Activated CD8-positive, alpha-beta memory T cell treated with anti-CD3 and anti-CD28 coated beads, Interleukin-2, amount 10 ng/mL, durations not matched to agents 7 days and 5 days (primary cell): ENCODE data around the gene DRC1. TPM values are rescaled to one million over a fixed set of nuclear protein-coding genes. Genes with fewer than 3 reads are reported as not detected.

Experiments
- ATAC-seq: fragments of 150-1000 bp; cut with Tn5 transposase; one replicate; pipeline ENCODE4 v1.10.0; 2021; ENCODE audit warnings: moderate library complexity
- CTCF ChIA-PET: fragments of 350-600 bp; sonication (Branson Sonifier 250); formaldehyde crosslinking; loops from one replicate; lab custom pipeline; 2021; ENCODE audit warnings: antibody characterized with exemption; lab: Charles Lee
- DNase-seq: peaks from one replicate; pipeline ENCODE4 v3.0.0-alpha.2; 2020
- H3K27ac Mint-ChIP-seq: one replicate; pipeline ENCODE4 v1.8.0; 2021; ENCODE audit warnings: mild to moderate bottlenecking, mixed read lengths
- H3K27me3 Mint-ChIP-seq: one replicate; pipeline ENCODE4 v1.8.0; 2021; ENCODE audit warnings: mixed read lengths
- H3K36me3 Mint-ChIP-seq: one replicate; pipeline ENCODE4 v1.8.0; 2021; ENCODE audit warnings: mild to moderate bottlenecking, mixed read lengths
- H3K4me1 Mint-ChIP-seq: one replicate; pipeline ENCODE4 v1.8.0; 2021; ENCODE audit warnings: mixed read lengths
- H3K4me3 Mint-ChIP-seq: one replicate; pipeline ENCODE4 v1.8.0; 2021; ENCODE audit warnings: mild to moderate bottlenecking, moderate library complexity, mixed read lengths
- H3K9me3 Mint-ChIP-seq: one replicate; pipeline ENCODE4 v1.8.0; 2022; ENCODE audit warnings: low read depth, mixed read lengths
- total RNA-seq, 2 experiments: library from RNA; stranded (reverse); gene quantifications; one replicate each; pipeline ENCODE4 v1.2.3, GENCODE V29; 2021

DRC1 gene
- total RNA-seq, 2 experiments from 2014 or later, result not detected

- H3K36me3 Mint-ChIP-seq, result peaks cover 58% of the 10 kb centered on the region
- no peaks in the 10 kb centered on the region for H3K9me3 Mint-ChIP-seq
- no peak overlapping the region for H3K4me3 Mint-ChIP-seq
- H3K27me3 Mint-ChIP-seq, result no peaks in the 10 kb centered on the region
- peak overlapping the region; percentile 49 for H3K27ac Mint-ChIP-seq
- CTCF ChIA-PET, result no interaction called here
- peaks cover 8% of the 10 kb centered on the region for H3K4me1 Mint-ChIP-seq
- ATAC-seq (no peak), DNase-seq (no peak)
Observed at GRCh38 chr2:26376799-26377198, 24.9 kb upstream of the DRC1 start.

- CTCF ChIA-PET, result interaction anchor here (0.8 kb wide), 2 partner anchors 43 to 694 kb away, joined by 3 to 5 read pairs; no protein-coding TSS in a partner anchor
- no peak overlapping the region for H3K27ac Mint-ChIP-seq
- DNase-seq, result no peak
Observed at GRCh38 chr2:26380281-26380680, 21.4 kb upstream of the DRC1 start.

GRCh38 chr2:26382564-26382963 lies 19.2 kb upstream of the DRC1 start:
- H3K4me1 Mint-ChIP-seq, result peaks cover 2% of the 10 kb centered on the region
- DNase-seq (no peak), ATAC-seq (no peak)
- H3K4me3 Mint-ChIP-seq, result no peak overlapping the region
- H3K27ac Mint-ChIP-seq, result no peak overlapping the region
- peaks cover 50% of the 10 kb centered on the region for H3K36me3 Mint-ChIP-seq
- H3K27me3 Mint-ChIP-seq, result no peaks in the 10 kb centered on the region
- CTCF ChIA-PET, result interaction anchor here (0.9 to 1.2 kb wide), 2 partner anchors 8 to 52 kb away, joined by 3 to 4 read pairs; no protein-coding TSS in a partner anchor
- H3K9me3 Mint-ChIP-seq, result no peaks in the 10 kb centered on the region

More at GRCh38 chr2:26380281-26380680, 21.4 kb upstream of the DRC1 start:
- ATAC-seq, result no peak
- no peak overlapping the region for H3K4me3 Mint-ChIP-seq
- H3K36me3 Mint-ChIP-seq, result peaks cover 54% of the 10 kb centered on the region
- H3K4me1 Mint-ChIP-seq, result peaks cover 10% of the 10 kb centered on the region
- no peaks in the 10 kb centered on the region for H3K9me3 Mint-ChIP-seq
- H3K27me3 Mint-ChIP-seq, result no peaks in the 10 kb centered on the region

- Mint-ChIP-seq H3K4me1 (peaks cover 5% of the 10 kb centered on the region), H3K9me3 (no peaks in the 10 kb centered on the region), H3K27me3 (no peaks in the 10 kb centered on the region), H3K27ac (no peak overlapping the region), H3K4me3 (no peak overlapping the region), H3K36me3 (peaks cover 44% of the 10 kb centered on the region)
- CTCF ChIA-PET, result interaction anchor here (1.2 kb wide), 1 partner anchor 433 kb away, joined by 3 read pairs; no protein-coding TSS in a partner anchor
- ATAC-seq (no peak), DNase-seq (no peak)
Observed at GRCh38 chr2:26384183-26384582, 17.5 kb upstream of the DRC1 start.

GRCh38 chr2:26384597-26384996 lies 17.1 kb upstream of the DRC1 start:
- DNase-seq, result no peak
- Mint-ChIP-seq H3K36me3 (peaks cover 45% of the 10 kb centered on the region), H3K27me3 (no peaks in the 10 kb centered on the region), H3K27ac (no peak overlapping the region), H3K4me1 (peaks cover 5% of the 10 kb centered on the region), H3K9me3 (no peaks in the 10 kb centered on the region), H3K4me3 (no peak overlapping the region)
- no peak for ATAC-seq
- CTCF ChIA-PET, result interaction anchor here (1.2 kb wide), 1 partner anchor 434 kb away, joined by 3 read pairs; no protein-coding TSS in a partner anchor

GRCh38 chr2:26387189-26387588 lies 14.5 kb upstream of the DRC1 start:
- no peak overlapping the region for H3K27ac Mint-ChIP-seq
- CTCF ChIA-PET, result no interaction called here
- no peaks in the 10 kb centered on the region for H3K9me3 Mint-ChIP-seq
- H3K36me3 Mint-ChIP-seq, result peaks cover 42% of the 10 kb centered on the region
- no peak overlapping the region for H3K4me3 Mint-ChIP-seq
- ATAC-seq (no peak), DNase-seq (no peak)
- H3K4me1 Mint-ChIP-seq, result peaks cover 3% of the 10 kb centered on the region
- H3K27me3 Mint-ChIP-seq, result no peaks in the 10 kb centered on the region

- H3K36me3 Mint-ChIP-seq, result peaks cover 13% of the 10 kb centered on the region
- H3K27me3 Mint-ChIP-seq, result no peaks in the 10 kb centered on the region
- H3K9me3 Mint-ChIP-seq, result no peaks in the 10 kb centered on the region
- H3K4me3 Mint-ChIP-seq, result no peak overlapping the region
- peaks cover 8% of the 10 kb centered on the region for H3K4me1 Mint-ChIP-seq
- CTCF ChIA-PET, result interaction anchor here (1.8 kb wide), 1 partner anchor 403 kb away, joined by 4 read pairs; no protein-coding TSS in a partner anchor
- DNase-seq (no peak), ATAC-seq (no peak)
- H3K27ac Mint-ChIP-seq, result no peak overlapping the region
Observed at GRCh38 chr2:26394694-26395093, 7.0 kb upstream of the DRC1 start.

GRCh38 chr2:26395394-26395793 lies 6.3 kb upstream of the DRC1 start:
- H3K27ac Mint-ChIP-seq, result no peak overlapping the region
- ATAC-seq, result no peak

GRCh38 chr2:26396734-26397298 lies 4.9 kb upstream of the DRC1 start:
- H3K4me3 Mint-ChIP-seq, result no peak overlapping the region
- CTCF ChIA-PET, result no interaction called here
- H3K27ac Mint-ChIP-seq, result no peak overlapping the region
- peaks cover 15% of the 10 kb centered on the region for H3K4me1 Mint-ChIP-seq
- DNase-seq (no peak), ATAC-seq (no peak)
- H3K27me3 Mint-ChIP-seq, result peaks cover 5% of the 10 kb centered on the region
- peaks cover 3% of the 10 kb centered on the region for H3K36me3 Mint-ChIP-seq
- no peaks in the 10 kb centered on the region for H3K9me3 Mint-ChIP-seq

More at GRCh38 chr2:26395394-26395793, 6.3 kb upstream of the DRC1 start:
- DNase-seq, result no peak
- Mint-ChIP-seq H3K27me3 (no peaks in the 10 kb centered on the region), H3K36me3 (peaks cover 8% of the 10 kb centered on the region), H3K4me3 (no peak overlapping the region), H3K9me3 (no peaks in the 10 kb centered on the region), H3K4me1 (peaks cover 13% of the 10 kb centered on the region)
- CTCF ChIA-PET, result no interaction called here

GRCh38 chr2:26399771-26400376 lies 1.8 kb upstream of the DRC1 start:
- CTCF ChIA-PET, result interaction anchor here (1.1 kb wide), 1 partner anchor 11 kb away, joined by 3 read pairs; no protein-coding TSS in a partner anchor
- peaks cover 15% of the 10 kb centered on the region for H3K4me1 Mint-ChIP-seq

GRCh38 chr2:26400723-26401122 lies 997 bp upstream of the DRC1 start:
- H3K27ac Mint-ChIP-seq, result no peak overlapping the region
- CTCF ChIA-PET, result interaction anchor here (1.1 kb wide), 1 partner anchor 12 kb away, joined by 3 read pairs; no protein-coding TSS in a partner anchor
- DNase-seq (no peak), ATAC-seq (no peak)
- H3K27me3 Mint-ChIP-seq, result peaks cover 22% of the 10 kb centered on the region
- H3K36me3 Mint-ChIP-seq, result peaks cover 2% of the 10 kb centered on the region
- H3K4me3 Mint-ChIP-seq, result no peak overlapping the region
- H3K9me3 Mint-ChIP-seq, result no peaks in the 10 kb centered on the region
- peaks cover 15% of the 10 kb centered on the region for H3K4me1 Mint-ChIP-seq

More at GRCh38 chr2:26399771-26400376, 1.8 kb upstream of the DRC1 start:
- H3K4me3 Mint-ChIP-seq, result no peak overlapping the region
- H3K27ac Mint-ChIP-seq, result no peak overlapping the region
- DNase-seq, result no peak
- H3K27me3 Mint-ChIP-seq, result peaks cover 18% of the 10 kb centered on the region
- peaks cover 3% of the 10 kb centered on the region for H3K36me3 Mint-ChIP-seq
- no peak for ATAC-seq
- H3K9me3 Mint-ChIP-seq, result no peaks in the 10 kb centered on the region

GRCh38 chr2:26407526-26407925 lies 5.8 kb downstream of the DRC1 start:
- no peak overlapping the region for H3K4me3 Mint-ChIP-seq
- CTCF ChIA-PET, result interaction anchor here (0.6 kb wide), 1 partner anchor 175 kb away, joined by 3 read pairs; no protein-coding TSS in a partner anchor
- H3K4me1 Mint-ChIP-seq, result peaks cover 13% of the 10 kb centered on the region
- DNase-seq (no peak), ATAC-seq (no peak)
- no peaks in the 10 kb centered on the region for H3K9me3 Mint-ChIP-seq
- H3K27ac Mint-ChIP-seq, result no peak overlapping the region
- H3K27me3 Mint-ChIP-seq, result peaks cover 31% of the 10 kb centered on the region
- H3K36me3 Mint-ChIP-seq, result no peaks in the 10 kb centered on the region

- no peak overlapping the region for H3K27ac Mint-ChIP-seq
- no peaks in the 10 kb centered on the region for H3K36me3 Mint-ChIP-seq
- CTCF ChIA-PET, result no interaction called here
- peaks cover 23% of the 10 kb centered on the region for H3K27me3 Mint-ChIP-seq
- H3K4me3 Mint-ChIP-seq, result no peak overlapping the region
- DNase-seq (no peak), ATAC-seq (no peak)
- H3K9me3 Mint-ChIP-seq, result no peaks in the 10 kb centered on the region
- peaks cover 13% of the 10 kb centered on the region for H3K4me1 Mint-ChIP-seq
Observed at GRCh38 chr2:26409785-26410184, 8.1 kb downstream of the DRC1 start.
